H1 (cell line): Measurements from ENCODE around the gene ACOX1. TPM values are rescaled to one million over a fixed set of nuclear protein-coding genes. Genes with fewer than 3 reads are reported as not detected.

Experiments used
- CTCF ChIA-PET: fragments of 300-600 bp; sonication (Branson Sonifier 250); formaldehyde crosslinking; loops from one replicate; lab custom pipeline; 2021; ENCODE audit not compliant: partially characterized antibody; lab: Charles Lee
- POLR2A ChIA-PET: fragments of 300-600 bp; sonication (Branson Sonifier 250); formaldehyde crosslinking; loops from one replicate; lab custom pipeline; 2021; ENCODE audit warnings: inconsistent platforms; ENCODE audit not compliant: partially characterized antibody; lab: Charles Lee
- DNase-seq, 2 experiments: peaks; one replicate each; pipeline versions ENCODE4 v3.0.0 to v3.0.0-alpha.2; 2010 to 2022; ENCODE audit warnings: low spot score in 2 of 2, low read depth in 1 of 2, mixed read lengths in 1 of 2
- FAIRE-seq: peaks from 2 replicates; lab custom pipeline; 2011; peaks lifted over from hg19 to GRCh38; lab: Jason Lieb, UNC
- H2AFZ ChIP-seq: 2 replicates; pipeline ENCODE4 v1.8.1; 2012; ENCODE audit warnings: low read length, inconsistent platforms
- H2AK5ac ChIP-seq: 2 replicates; pipeline ENCODE4 v1.6.1; 2013; ENCODE audit warnings: low read depth, low read length
- H2BK120ac ChIP-seq: replicated peaks from 2 replicates; pipeline ENCODE3; 2013; ENCODE audit warnings: low read depth, low read length, inconsistent platforms
- H2BK12ac ChIP-seq: 2 replicates; pipeline ENCODE4 v1.6.1; 2013; ENCODE audit warnings: low read depth, low read length
- H2BK15ac ChIP-seq: 2 replicates; pipeline ENCODE4 v1.6.1; 2013; ENCODE audit warnings: low read length
- H2BK20ac ChIP-seq: 2 replicates; pipeline ENCODE4 v1.6.1; 2013; ENCODE audit warnings: low read length
- H2BK5ac ChIP-seq: 2 replicates; pipeline ENCODE4 v1.6.1; 2013; ENCODE audit warnings: low read depth, low read length
- H3K14ac ChIP-seq: 2 replicates; pipeline ENCODE4 v1.6.1; 2013; ENCODE audit warnings: inconsistent platforms; ENCODE audit not compliant: insufficient read length
- H3K18ac ChIP-seq: 2 replicates; pipeline ENCODE4 v1.6.1; 2013; ENCODE audit warnings: low read length; ENCODE audit errors: extremely low read depth
- H3K23ac ChIP-seq: 2 replicates; pipeline ENCODE4 v1.6.1; 2013; ENCODE audit warnings: inconsistent platforms; ENCODE audit not compliant: insufficient read length
- H3K23me2 ChIP-seq: 2 replicates; pipeline ENCODE4 v1.6.1; 2013; ENCODE audit warnings: low read depth, low read length
- H3K27ac ChIP-seq: 2 replicates; pipeline ENCODE4 v1.6.1; 2011; ENCODE audit warnings: low read depth, low read length, inconsistent platforms
- H3K27me3 ChIP-seq, 4 experiments: replicated peaks in 1 of 4; 1 replicate in 1 of 4; 2 replicates in 3 of 4; pipeline versions ENCODE4 v1.6.1 to v1.8.1; 2011 to 2013; ENCODE audit warnings: low read length in 3 of 4, mild to moderate bottlenecking in 3 of 4, inconsistent platforms in 2 of 4, mixed read lengths in 2 of 4, moderate library complexity in 1 of 4; ENCODE audit not compliant: control insufficient read depth in 3 of 4, insufficient read depth in 3 of 4; ENCODE audit errors: extremely low read depth in 1 of 4
- H3K36me3 ChIP-seq, 4 experiments: 2 replicates each; pipeline versions ENCODE4 v1.6.1 to v1.8.1; 2011 to 2013; ENCODE audit warnings: mild to moderate bottlenecking in 4 of 4, low read length in 3 of 4, moderate library complexity in 2 of 4, control low read depth in 1 of 4, inconsistent platforms in 1 of 4; ENCODE audit not compliant: insufficient read depth in 4 of 4, control insufficient read depth in 2 of 4
- H3K4ac ChIP-seq: replicated peaks from 2 replicates; pipeline ENCODE3; 2013; ENCODE audit warnings: low read length, low read depth, mixed read lengths, inconsistent platforms; ENCODE audit not compliant: insufficient read length
- H3K4me1 ChIP-seq, 4 experiments: replicated peaks in 1 of 4; 1 replicate in 1 of 4; 2 replicates in 3 of 4; pipeline versions ENCODE4 v1.6.1 to v1.8.1; 2011 to 2013; ENCODE audit warnings: low read length in 3 of 4, inconsistent platforms in 2 of 4, mixed read lengths in 1 of 4; ENCODE audit not compliant: insufficient read depth in 4 of 4, control insufficient read depth in 3 of 4
- H3K4me2 ChIP-seq, 2 experiments: 2 replicates each; pipeline versions ENCODE4 v1.6.1 to v1.8.1; 2011 to 2013; ENCODE audit warnings: low read depth in 2 of 2, low read length in 2 of 2, control low read depth in 1 of 2, inconsistent platforms in 1 of 2, mild to moderate bottlenecking in 1 of 2; ENCODE audit not compliant: insufficient read depth in 1 of 2
- H3K4me3 ChIP-seq, 4 experiments: fragments of 200-600, 300-600 bp in 1 of 4; sonication (generic), shearing (Covaris generic), sonication (Bioruptor Twin) in 1 of 4; 2 replicates each; pipeline versions ENCODE4 v1.5.1 to v1.8.1; 2011 to 2016; ENCODE audit warnings: low read length in 4 of 4, low read depth in 3 of 4, control low read depth in 2 of 4, inconsistent platforms in 2 of 4, mild to moderate bottlenecking in 2 of 4, mixed read lengths in 1 of 4, moderate library complexity in 1 of 4; ENCODE audit not compliant: insufficient read depth in 2 of 4; ENCODE audit errors: extremely low read depth in 1 of 4
- H3K56ac ChIP-seq: replicated peaks from 2 replicates; pipeline ENCODE3; 2013; ENCODE audit warnings: low read depth, mild to moderate bottlenecking, mixed read lengths, low read length, inconsistent platforms; ENCODE audit not compliant: insufficient read length
- H3K79me1 ChIP-seq: 2 replicates; pipeline ENCODE4 v1.6.1; 2013; ENCODE audit warnings: low read depth, low read length, control low read depth
- H3K79me2 ChIP-seq, 2 experiments: 2 replicates each; pipeline versions ENCODE4 v1.6.1 to v1.8.1; 2012 to 2013; ENCODE audit warnings: low read length in 2 of 2, mild to moderate bottlenecking in 2 of 2, inconsistent platforms in 1 of 2; ENCODE audit not compliant: insufficient read depth in 2 of 2, control insufficient read depth in 1 of 2
- H3K9ac ChIP-seq, 4 experiments: replicated peaks in 1 of 4; 1 replicate in 1 of 4; 2 replicates in 3 of 4; pipeline versions ENCODE4 v1.6.1 to v1.8.1; 2011 to 2013; ENCODE audit warnings: low read depth in 3 of 4, low read length in 3 of 4, control low read depth in 2 of 4, mild to moderate bottlenecking in 2 of 4, moderate library complexity in 2 of 4, inconsistent platforms in 1 of 4; ENCODE audit errors: extremely low read depth in 1 of 4
- H3K9me3 ChIP-seq, 2 experiments: 2 replicates each; pipeline versions ENCODE4 v1.6.1 to v1.8.1; 2012 to 2013; ENCODE audit warnings: mild to moderate bottlenecking in 2 of 2, moderate library complexity in 2 of 2, control low read depth in 1 of 2, inconsistent platforms in 1 of 2, low read depth in 1 of 2, low read length in 1 of 2, mixed read lengths in 1 of 2; ENCODE audit not compliant: insufficient read depth in 2 of 2
- H4K20me1 ChIP-seq, 2 experiments: replicated peaks in 1 of 2; 2 replicates each; pipeline versions ENCODE3 to v1.8.1; 2011 to 2013; ENCODE audit warnings: inconsistent platforms in 2 of 2, low read length in 2 of 2, mild to moderate bottlenecking in 1 of 2; ENCODE audit not compliant: insufficient read depth in 2 of 2, control insufficient read depth in 1 of 2
- H4K5ac ChIP-seq: 2 replicates; pipeline ENCODE4 v1.6.1; 2013; ENCODE audit warnings: low read length, low read depth, mixed read lengths, inconsistent platforms; ENCODE audit not compliant: insufficient read length
- H4K8ac ChIP-seq: 2 replicates; pipeline ENCODE4 v1.8.0; 2013; ENCODE audit warnings: mild to moderate bottlenecking, moderate library complexity, low read length, inconsistent platforms; ENCODE audit not compliant: insufficient read depth; ENCODE audit errors: extremely low read depth
- H4K91ac ChIP-seq: replicated peaks from 2 replicates; pipeline ENCODE3; 2013; ENCODE audit warnings: low read length, mixed read lengths, inconsistent platforms; ENCODE audit not compliant: insufficient read length
- CBX8 ChIP-seq: fragments of 300-800, 300-1000 bp; sonication (generic); IDR thresholded peaks from 2 replicates; pipeline ENCODE4 v1.7.1; 2016; ENCODE audit warnings: low read depth, low read length, borderline replicate concordance
- E2F6 ChIP-seq: IDR thresholded peaks from 2 replicates; pipeline ENCODE4 v1.6.1; 2012; ENCODE audit warnings: inconsistent platforms
- MAFK ChIP-seq: IDR thresholded peaks from 2 replicates; pipeline ENCODE4 v1.6.1; 2012; ENCODE audit warnings: low read depth, mild to moderate bottlenecking, improper control_type of control experiment, low read length
- POLR2AphosphoS5 ChIP-seq: IDR thresholded peaks from 2 replicates; pipeline ENCODE4 v1.6.1; 2011; ENCODE audit warnings: low read depth, low read length
- RFX5 ChIP-seq: IDR thresholded peaks from 2 replicates; pipeline ENCODE4 v1.6.1; 2011; ENCODE audit warnings: low read depth, low read length, improper control_type of control experiment, borderline replicate concordance
- SAP30 ChIP-seq: fragments of 300-600 bp; sonication (generic); IDR thresholded peaks from 2 replicates; pipeline ENCODE4 v1.7.1; 2012; ENCODE audit warnings: low read length, moderate library complexity, mild to moderate bottlenecking, inconsistent platforms; ENCODE audit not compliant: insufficient read depth, insufficient replicate concordance
- SIN3A ChIP-seq, 2 experiments: IDR thresholded peaks in 1 of 2; conservative IDR thresholded peaks in 1 of 2; 2 replicates each; pipeline ENCODE4 v1.6.1; 2011 to 2012; ENCODE audit warnings: low read length in 2 of 2, improper control_type of control experiment in 1 of 2, low read depth in 1 of 2, mild to moderate bottlenecking in 1 of 2
- SIX5 ChIP-seq: IDR thresholded peaks from 2 replicates; pipeline ENCODE4 v1.6.1; 2011; ENCODE audit warnings: mild to moderate bottlenecking, low read depth, low read length
- SRF ChIP-seq: IDR thresholded peaks from 2 replicates; pipeline ENCODE4 v1.6.1; 2011; ENCODE audit warnings: mild to moderate bottlenecking, low read depth, low read length, moderate library complexity
- WGBS, 2 experiments: shearing (Covaris generic) in 1 of 2; methylation state at CpG; one replicate each; pipeline versions ENCODE4 v1.1.6 to v1.1.7; 2013 to 2015; ENCODE audit warnings: low lambda C conversion rate in 2 of 2, mixed read lengths in 2 of 2, inconsistent platforms in 1 of 2, low coverage in 1 of 2, missing lambda C conversion rate in 1 of 2; ENCODE audit not compliant: insufficient replicate concordance in 2 of 2, insufficient coverage in 1 of 2, insufficient read length in 1 of 2; ENCODE audit errors: extremely low coverage in 1 of 2, missing lambda C conversion rate in 1 of 2; 5-methylcytosine and 5-hydroxymethylcytosine counted together
- polyA plus RNA-seq, 7 experiments: library from polyadenylated mRNA; depleted of rRNA in 3 of 7; stranded (reverse) in 5 of 7; unstranded in 2 of 7; fragments of >200 nt in 5 of 7; fragments of 200-250 nt in 2 of 7; gene quantifications; 1 replicate in 5 of 7; 2 replicates in 1 of 7; 4 replicates in 1 of 7; pipeline versions ENCODE4 v1.2.1 to v1.2.3, GENCODE V29; 2011 to 2013; ENCODE audit warnings: missing spikeins in 2 of 7, mixed read lengths in 2 of 7
- total RNA-seq: library from RNA; stranded (reverse); fragmentation: NEBNext Ultra II Directional; extraction: Animal tissue kit (Norgen Biotek cat#: 25700); gene quantifications from 2 replicates; pipeline ENCODE4 v1.2.1, GENCODE V29; 2021
- TF ChIP-seq, protein P1 (sequence below): IDR thresholded peaks from 2 replicates; pipeline ENCODE4 v1.6.1; 2011; ENCODE audit warnings: low read length, improper control_type of control experiment

Gene ACOX1
- total and polyA plus RNA-seq, 2 of the 8 experiments (the other 6 are each of a cell fraction or from before 2014, with no cell fraction given), result 10.5 to 30.4 TPM

DNA sequence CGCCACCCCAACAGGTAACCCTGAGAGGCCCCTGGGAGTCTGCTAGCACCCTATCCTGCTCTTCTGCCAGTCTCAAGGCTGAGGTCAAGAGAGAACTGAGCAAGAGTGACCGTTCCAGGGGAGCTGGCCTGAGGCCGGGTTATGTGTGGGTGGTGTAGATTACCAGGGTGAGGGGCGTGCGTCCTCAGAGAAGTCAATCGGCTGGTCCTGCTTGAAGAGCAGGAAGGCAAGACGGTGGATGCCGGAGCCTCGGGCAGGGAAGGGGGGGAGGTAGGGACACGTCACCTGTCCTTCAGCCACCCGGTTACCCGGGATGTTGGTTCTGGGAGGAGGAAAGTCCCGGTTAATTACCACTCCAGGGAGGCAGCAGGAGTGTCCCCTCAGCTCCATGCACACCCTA is 79.6 kb downstream of the ACOX1 start:
- H3K79me1 ChIP-seq, result peaks cover 3% of the 10 kb centered on the region; the same call in 1 of the 2 replicates
- H3K27me3 ChIP-seq, result no peaks in the 10 kb centered on the region
- DNase-seq, result no peak
- no peak overlapping the region for H2BK15ac ChIP-seq
- no peak overlapping the region for H4K91ac ChIP-seq
- no peak overlapping the region for H2BK120ac ChIP-seq
- no peak overlapping the region for H2AK5ac ChIP-seq
- 91% methylated on average over 8 of the region's 13 CpGs; no CpG with 5 or more reads in 1 of the 2 experiments for WGBS, 2 experiments
- H3K14ac ChIP-seq, result no peak overlapping the region
- no peak overlapping the region for H2BK5ac ChIP-seq
- peaks cover 4 to 21% (median 13%) of the 10 kb centered on the region in 4 experiments for H3K4me1 ChIP-seq
- no peak overlapping the region for H2AFZ ChIP-seq
- H3K36me3 ChIP-seq, result peaks cover 5 to 35% (median 23%) of the 10 kb centered on the region in 4 experiments; a peak in 7 of 8 replicates
- H3K4ac ChIP-seq, result no peak overlapping the region
- H3K79me2 ChIP-seq, result peaks cover 0 to 26% of the 10 kb centered on the region in 2 experiments; a peak in 2 of 4 replicates
- H3K4me2 ChIP-seq, result no peak overlapping the region
- H3K9me3 ChIP-seq, result no peaks in the 10 kb centered on the region
- no peak overlapping the region for H3K9ac ChIP-seq
- ChIA-PET CTCF (interaction anchor here (1.1 to 51.3 kb wide), 6 partner anchors 10 to 109 kb away, joined by 3 to 885 read pairs (median 6); partner anchors contain the start of gene CDK3), POLR2A (interaction anchor here (1.1 to 7.4 kb wide), 7 partner anchors 10 to 119 kb away, joined by 3 to 40 read pairs (median 4); a partner anchor contains a TSS)
- no peak overlapping the region for H3K18ac ChIP-seq
- FAIRE-seq, result no peak
- peaks cover 2 to 5% of the 10 kb centered on the region in 2 experiments for H4K20me1 ChIP-seq
- no peak overlapping the region for H3K23ac ChIP-seq
- no peak overlapping the region for H3K4me3 ChIP-seq
- H4K5ac ChIP-seq, result no peak overlapping the region
- no peak overlapping the region for H2BK20ac ChIP-seq
- H3K23me2 ChIP-seq, result peaks cover 11% of the 10 kb centered on the region
- H3K27ac ChIP-seq, result no peak overlapping the region
- no peak overlapping the region; the same call in 1 of the 2 replicates for H4K8ac ChIP-seq
- H2BK12ac ChIP-seq, result no peak overlapping the region
- no peak overlapping the region for H3K56ac ChIP-seq
- TF ChIP-seq SAP30 (no peak), SIX5 (no peak), E2F6 (no peak), MAFK (no peak), SRF (no peak), CBX8 (no peak), SIN3A (conservative IDR thresholded peaks at IDR 0.05 in 1 of 2, IDR thresholded peaks at IDR 0.05 in 1 of 2; ENCODE audit: low read depth in 1 of 2, low read length in 2 of 2) (no peak), RFX5 (no peak), POLR2AphosphoS5 (no peak)
- TF ChIP-seq, protein P1, sequence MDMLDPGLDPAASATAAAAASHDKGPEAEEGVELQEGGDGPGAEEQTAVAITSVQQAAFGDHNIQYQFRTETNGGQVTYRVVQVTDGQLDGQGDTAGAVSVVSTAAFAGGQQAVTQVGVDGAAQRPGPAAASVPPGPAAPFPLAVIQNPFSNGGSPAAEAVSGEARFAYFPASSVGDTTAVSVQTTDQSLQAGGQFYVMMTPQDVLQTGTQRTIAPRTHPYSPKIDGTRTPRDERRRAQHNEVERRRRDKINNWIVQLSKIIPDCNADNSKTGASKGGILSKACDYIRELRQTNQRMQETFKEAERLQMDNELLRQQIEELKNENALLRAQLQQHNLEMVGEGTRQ, result no peak
